PC-3 (cell line): ENCODE results near the gene DGCR6L.
"Not testable (repeated sequence)": the region's sequence is repeated elsewhere in the genome, so short reads cannot be mapped to it uniquely, and the experiment has no call there.

ENCODE experiments used
- EZH2phosphoT487 ChIP-seq: fragments of 300-600 bp; sonication (generic); IDR thresholded peaks from 2 replicates; pipeline ENCODE4 v1.6.1; 2018; ENCODE audit warnings: mild to moderate bottlenecking, antibody characterized with exemption, low read length, borderline replicate concordance
- TF ChIP-seq, protein P1 (sequence below): fragments of 300-600 bp; sonication (generic); conservative IDR thresholded peaks from 2 replicates; pipeline ENCODE4 v1.5.1; 2017; ENCODE audit warnings: antibody characterized with exemption, low read depth, mild to moderate bottlenecking, low read length

DNA sequence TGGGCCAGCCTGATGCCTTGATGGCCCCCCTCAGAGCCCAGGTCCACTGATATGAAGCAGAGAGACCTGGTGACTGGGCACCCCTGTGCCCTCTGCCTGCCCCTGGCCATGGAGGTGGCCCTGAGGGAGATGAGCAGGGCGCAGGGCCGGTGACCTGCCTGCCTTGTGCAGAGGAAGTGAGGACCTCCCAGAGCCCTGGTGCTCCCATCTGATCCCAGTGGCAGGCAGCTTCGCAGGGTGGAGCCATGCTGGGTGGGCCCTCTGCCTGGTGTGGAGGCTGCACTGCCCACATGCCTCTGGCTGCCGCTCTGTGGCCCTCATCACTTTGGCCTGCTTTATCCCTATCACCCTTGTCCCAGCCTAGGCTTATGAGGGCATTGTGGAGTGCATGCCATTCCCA, 50.7 kb downstream of the DGCR6L start:
- TF ChIP-seq, protein P1, sequence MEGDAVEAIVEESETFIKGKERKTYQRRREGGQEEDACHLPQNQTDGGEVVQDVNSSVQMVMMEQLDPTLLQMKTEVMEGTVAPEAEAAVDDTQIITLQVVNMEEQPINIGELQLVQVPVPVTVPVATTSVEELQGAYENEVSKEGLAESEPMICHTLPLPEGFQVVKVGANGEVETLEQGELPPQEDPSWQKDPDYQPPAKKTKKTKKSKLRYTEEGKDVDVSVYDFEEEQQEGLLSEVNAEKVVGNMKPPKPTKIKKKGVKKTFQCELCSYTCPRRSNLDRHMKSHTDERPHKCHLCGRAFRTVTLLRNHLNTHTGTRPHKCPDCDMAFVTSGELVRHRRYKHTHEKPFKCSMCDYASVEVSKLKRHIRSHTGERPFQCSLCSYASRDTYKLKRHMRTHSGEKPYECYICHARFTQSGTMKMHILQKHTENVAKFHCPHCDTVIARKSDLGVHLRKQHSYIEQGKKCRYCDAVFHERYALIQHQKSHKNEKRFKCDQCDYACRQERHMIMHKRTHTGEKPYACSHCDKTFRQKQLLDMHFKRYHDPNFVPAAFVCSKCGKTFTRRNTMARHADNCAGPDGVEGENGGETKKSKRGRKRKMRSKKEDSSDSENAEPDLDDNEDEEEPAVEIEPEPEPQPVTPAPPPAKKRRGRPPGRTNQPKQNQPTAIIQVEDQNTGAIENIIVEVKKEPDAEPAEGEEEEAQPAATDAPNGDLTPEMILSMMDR: not testable (repeated sequence)
- not testable (repeated sequence) for TF ChIP-seq EZH2phosphoT487
